H9 (cell line): ENCODE data around the gene TUBB2A. TPM values are rescaled to one million over a fixed set of nuclear protein-coding genes. Genes with fewer than 3 reads are reported as not detected.

Source experiments
- DNase-seq: peaks from one replicate; pipeline ENCODE4 v3.0.0-alpha.2; 2017
- H2AFZ ChIP-seq: one replicate; pipeline ENCODE4 v1.6.1; 2013; ENCODE audit warnings: mild to moderate bottlenecking, low read length, control low read depth, moderate library complexity
- H2AK5ac ChIP-seq: 2 replicates; pipeline ENCODE4 v1.6.1; 2013; ENCODE audit warnings: low read length, control low read depth, mixed read lengths; ENCODE audit not compliant: insufficient read length
- H2BK120ac ChIP-seq: one replicate; pipeline ENCODE4 v1.6.1; 2013; ENCODE audit warnings: low read depth, mild to moderate bottlenecking, low read length, control low read depth, inconsistent platforms; ENCODE audit not compliant: poor library complexity, severe bottlenecking
- H2BK12ac ChIP-seq: 2 replicates; pipeline ENCODE4 v1.6.1; 2013; ENCODE audit warnings: low read length, control low read depth, mixed read lengths, low read depth; ENCODE audit not compliant: insufficient read length
- H2BK15ac ChIP-seq: 2 replicates; pipeline ENCODE4 v1.6.1; 2013; ENCODE audit warnings: low read depth, low read length, control low read depth
- H2BK20ac ChIP-seq: one replicate; pipeline ENCODE4 v1.6.1; 2013; ENCODE audit warnings: low read depth, mild to moderate bottlenecking, low read length, control low read depth, inconsistent platforms; ENCODE audit not compliant: poor library complexity, severe bottlenecking
- H2BK5ac ChIP-seq: 2 replicates; pipeline ENCODE4 v1.6.1; 2013; ENCODE audit warnings: low read length, control low read depth, mixed read lengths; ENCODE audit not compliant: insufficient read length
- H3K14ac ChIP-seq: 2 replicates; pipeline ENCODE4 v1.6.1; 2013; ENCODE audit warnings: low read length, control low read depth; ENCODE audit not compliant: insufficient read depth
- H3K18ac ChIP-seq: 2 replicates; pipeline ENCODE4 v1.6.1; 2013; ENCODE audit warnings: low read depth, mild to moderate bottlenecking, mixed read lengths, low read length, control low read depth; ENCODE audit not compliant: insufficient read length
- H3K23ac ChIP-seq: 2 replicates; pipeline ENCODE4 v1.6.1; 2013; ENCODE audit warnings: low read length, control low read depth, mixed read lengths, low read depth; ENCODE audit not compliant: insufficient read length
- H3K23me2 ChIP-seq: 2 replicates; pipeline ENCODE4 v1.6.1; 2013; ENCODE audit warnings: low read depth, mild to moderate bottlenecking, mixed read lengths, low read length, control low read depth; ENCODE audit not compliant: insufficient read length, poor library complexity, severe bottlenecking
- H3K27ac ChIP-seq: 2 replicates; pipeline ENCODE4 v1.5.1; 2013; ENCODE audit warnings: low read length, control low read depth, mixed read lengths, low read depth; ENCODE audit not compliant: insufficient read length
- H3K27me3 ChIP-seq: 2 replicates; pipeline ENCODE4 v1.6.1; 2013; ENCODE audit warnings: low read length, control low read depth, inconsistent platforms; ENCODE audit not compliant: insufficient read depth
- H3K4ac ChIP-seq: 2 replicates; pipeline ENCODE4 v1.6.1; 2013; ENCODE audit warnings: low read depth, mild to moderate bottlenecking, control low read depth, inconsistent platforms, low read length, moderate library complexity
- H3K4me1 ChIP-seq: 2 replicates; pipeline ENCODE4 v1.6.1; 2013; ENCODE audit warnings: low read length, control low read depth, inconsistent platforms; ENCODE audit not compliant: insufficient read depth
- H3K4me2 ChIP-seq: 2 replicates; pipeline ENCODE4 v1.6.1; 2013; ENCODE audit warnings: low read length, control low read depth, mixed read lengths; ENCODE audit not compliant: insufficient read length, insufficient read depth
- H3K56ac ChIP-seq: 2 replicates; pipeline ENCODE4 v1.6.1; 2013; ENCODE audit warnings: low read depth, mild to moderate bottlenecking, mixed read lengths, low read length, control low read depth; ENCODE audit not compliant: insufficient read length
- H3K79me1 ChIP-seq: 2 replicates; pipeline ENCODE4 v1.6.1; 2013; ENCODE audit warnings: low read depth, mild to moderate bottlenecking, moderate library complexity, low read length, control low read depth, inconsistent platforms; ENCODE audit not compliant: insufficient read depth, poor library complexity, severe bottlenecking
- H3K79me2 ChIP-seq: 2 replicates; pipeline ENCODE4 v1.6.1; 2013; ENCODE audit warnings: low read length, control low read depth, inconsistent platforms; ENCODE audit not compliant: insufficient read depth
- H3K9ac ChIP-seq: 2 replicates; pipeline ENCODE4 v1.6.1; 2013; ENCODE audit warnings: low read length, control low read depth, mixed read lengths; ENCODE audit not compliant: insufficient read length; ENCODE audit errors: extremely low read depth
- H3K9me3 ChIP-seq: one replicate; pipeline ENCODE4 v1.6.1; 2013; ENCODE audit warnings: low read depth, low read length, inconsistent platforms; ENCODE audit not compliant: control insufficient read depth
- H3T11ph ChIP-seq: one replicate; pipeline ENCODE4 v1.6.1; 2013; ENCODE audit warnings: mild to moderate bottlenecking, low read length, control low read depth, inconsistent platforms
- H4K20me1 ChIP-seq: one replicate; pipeline ENCODE4 v1.6.1; 2013; ENCODE audit not compliant: control insufficient read depth, insufficient read length, insufficient read depth
- H4K5ac ChIP-seq: 2 replicates; pipeline ENCODE4 v1.6.1; 2013; ENCODE audit warnings: low read depth, mild to moderate bottlenecking, mixed read lengths, low read length, control low read depth; ENCODE audit not compliant: insufficient read length
- H4K8ac ChIP-seq: replicated peaks from 2 replicates; pipeline ENCODE4 v1.6.1; 2013; ENCODE audit warnings: low read length, control low read depth, mixed read lengths, low read depth; ENCODE audit not compliant: insufficient read length
- H4K91ac ChIP-seq: 2 replicates; pipeline ENCODE4 v1.6.1; 2013; ENCODE audit warnings: low read depth, mild to moderate bottlenecking, moderate library complexity, mixed read lengths, low read length, control low read depth; ENCODE audit not compliant: insufficient read length
- H3K27ac Mint-ChIP-seq, 3 experiments: 2 replicates in 2 of 3; 3 replicates in 1 of 3; pipeline ENCODE4 v1.8.0; 2020 to 2021; ENCODE audit warnings: mixed read lengths in 3 of 3, mild to moderate bottlenecking in 1 of 3, moderate library complexity in 1 of 3
- H3K27me3 Mint-ChIP-seq: 2 replicates; pipeline ENCODE4 v1.8.0; 2021; ENCODE audit warnings: low read depth, mild to moderate bottlenecking, moderate library complexity, mixed read lengths
- H3K36me3 Mint-ChIP-seq, 3 experiments: 2 replicates in 2 of 3; 3 replicates in 1 of 3; pipeline ENCODE4 v1.8.0; 2020 to 2021; ENCODE audit warnings: low read depth in 3 of 3, mixed read lengths in 3 of 3; ENCODE audit not compliant: insufficient read depth in 1 of 3
- H3K4me1 Mint-ChIP-seq, 2 experiments: 2 replicates each; pipeline ENCODE4 v1.8.0; 2020; ENCODE audit warnings: mixed read lengths in 2 of 2
- H3K4me3 Mint-ChIP-seq, 2 experiments: 2 replicates in 1 of 2; 3 replicates in 1 of 2; pipeline ENCODE4 v1.8.0; 2020 to 2021; ENCODE audit warnings: mild to moderate bottlenecking in 2 of 2, mixed read lengths in 2 of 2, moderate library complexity in 1 of 2
- H3K9me3 Mint-ChIP-seq, 2 experiments: 2 replicates in 1 of 2; 3 replicates in 1 of 2; pipeline ENCODE4 v1.8.0; 2020; ENCODE audit warnings: mild to moderate bottlenecking in 2 of 2, mixed read lengths in 2 of 2, moderate library complexity in 1 of 2
- WGBS: extraction: QIAGEN DNeasy Blood & Tissue Kit; methylation state at CpG from one replicate; pipeline ENCODE4 v1.1.7; 2013; ENCODE audit warnings: missing lambda C conversion rate, low lambda C conversion rate, mixed read lengths; ENCODE audit not compliant: insufficient read length; ENCODE audit errors: extremely low coverage; 5-methylcytosine and 5-hydroxymethylcytosine counted together
- total RNA-seq: library from RNA; stranded (reverse); gene quantifications from 2 replicates; pipeline ENCODE4 v1.2.1, GENCODE V29; 2021
- TF ChIP-seq, protein P1 (sequence below): fragments of 200-600 bp; sonication (generic); conservative IDR thresholded peaks from 3 replicates; pipeline ENCODE4 v1.8.0; 2021; ENCODE audit warnings: antibody characterized with exemption, mild to moderate bottlenecking

TUBB2A gene
- total RNA-seq, 1 experiment from 2014 or later: 258 TPM

GRCh38 chr6:3186974-3187382 is 29.6 kb upstream of the TUBB2A start:
- Mint-ChIP-seq H3K36me3 (peaks cover 5 to 8% (median 6%) of the 10 kb centered on the region in 3 experiments; a peak in 5 of 7 replicates), H3K27me3 (no peaks in the 10 kb centered on the region; the same call in 1 of the 2 replicates)
- WGBS: no CpG with 5 or more reads among the region's 3 CpGs

More at GRCh38 chr6:3186974-3187382, 29.6 kb upstream of the TUBB2A start:
- H3K4ac ChIP-seq: no peak overlapping the region
- H4K5ac ChIP-seq: no peak overlapping the region
- no peak overlapping the region for H3K23ac ChIP-seq
- peaks cover 0 to 6% of the 10 kb centered on the region in 2 experiments; a peak in 4 of 5 replicates for H3K9me3 Mint-ChIP-seq
- H2BK12ac ChIP-seq: no peak overlapping the region
- no peak overlapping the region for H2AFZ ChIP-seq
- TF ChIP-seq, protein P1, sequence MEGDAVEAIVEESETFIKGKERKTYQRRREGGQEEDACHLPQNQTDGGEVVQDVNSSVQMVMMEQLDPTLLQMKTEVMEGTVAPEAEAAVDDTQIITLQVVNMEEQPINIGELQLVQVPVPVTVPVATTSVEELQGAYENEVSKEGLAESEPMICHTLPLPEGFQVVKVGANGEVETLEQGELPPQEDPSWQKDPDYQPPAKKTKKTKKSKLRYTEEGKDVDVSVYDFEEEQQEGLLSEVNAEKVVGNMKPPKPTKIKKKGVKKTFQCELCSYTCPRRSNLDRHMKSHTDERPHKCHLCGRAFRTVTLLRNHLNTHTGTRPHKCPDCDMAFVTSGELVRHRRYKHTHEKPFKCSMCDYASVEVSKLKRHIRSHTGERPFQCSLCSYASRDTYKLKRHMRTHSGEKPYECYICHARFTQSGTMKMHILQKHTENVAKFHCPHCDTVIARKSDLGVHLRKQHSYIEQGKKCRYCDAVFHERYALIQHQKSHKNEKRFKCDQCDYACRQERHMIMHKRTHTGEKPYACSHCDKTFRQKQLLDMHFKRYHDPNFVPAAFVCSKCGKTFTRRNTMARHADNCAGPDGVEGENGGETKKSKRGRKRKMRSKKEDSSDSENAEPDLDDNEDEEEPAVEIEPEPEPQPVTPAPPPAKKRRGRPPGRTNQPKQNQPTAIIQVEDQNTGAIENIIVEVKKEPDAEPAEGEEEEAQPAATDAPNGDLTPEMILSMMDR: no peak
- H4K8ac ChIP-seq: no peak overlapping the region
- H3K27me3 ChIP-seq: no peaks in the 10 kb centered on the region
- H3K79me1 ChIP-seq: no peaks in the 10 kb centered on the region
- H3K4me1 ChIP-seq: no peaks in the 10 kb centered on the region; the same call in 1 of the 2 replicates
- no peak for DNase-seq
- no peak overlapping the region for H2AK5ac ChIP-seq
- H3K14ac ChIP-seq: no peak overlapping the region
- H2BK15ac ChIP-seq: no peak overlapping the region
- H3K9ac ChIP-seq: no peak overlapping the region
- no peak overlapping the region for H3T11ph ChIP-seq
- no peak overlapping the region for H3K4me2 ChIP-seq
- H3K23me2 ChIP-seq: no peaks in the 10 kb centered on the region
- H3K56ac ChIP-seq: no peak overlapping the region
- peaks cover 5 to 15% of the 10 kb centered on the region in 2 experiments for H3K4me1 Mint-ChIP-seq
- no peak overlapping the region for H3K18ac ChIP-seq
- H3K79me2 ChIP-seq: no peaks in the 10 kb centered on the region
- H3K4me3 Mint-ChIP-seq: no peak overlapping the region
- H3K9me3 ChIP-seq: no peaks in the 10 kb centered on the region
- no peak overlapping the region for H4K91ac ChIP-seq
- H2BK5ac ChIP-seq: no peak overlapping the region
- H2BK120ac ChIP-seq: no peak overlapping the region
- no peak overlapping the region for H2BK20ac ChIP-seq
- no peaks in the 10 kb centered on the region for H4K20me1 ChIP-seq
- no peak overlapping the region for H3K27ac Mint-ChIP-seq
- no peak overlapping the region for H3K27ac ChIP-seq
